HG02885 (cell line): ENCODE measurements around the gene SKI.

Experiments
- ATAC-seq: cut with Tn5 transposase; IDR thresholded peaks from one replicate; pipeline ENCODE4 v1.9.1; 2021; ENCODE audit warnings: mild to moderate bottlenecking; ENCODE audit not compliant: unreplicated experiment, poor library complexity

SKI gene

GRCh38 chr1:2206813-2207487 is 21.2 kb upstream of the SKI start:
- no peak for ATAC-seq

- ATAC-seq: no peak
Measured at GRCh38 chr1:2208309-2209239, 19.5 kb upstream of the SKI start.

GRCh38 chr1:2209400-2210083 is 18.6 kb upstream of the SKI start:
- ATAC-seq: no peak

GRCh38 chr1:2210084-2210653 is 17.9 kb upstream of the SKI start:
- ATAC-seq: no peak

GRCh38 chr1:2210786-2211185 is 17.3 kb upstream of the SKI start:
- ATAC-seq: no peak

- no peak for ATAC-seq
Measured at GRCh38 chr1:2212274-2212531, 15.9 kb upstream of the SKI start.

- no peak for ATAC-seq
Measured at GRCh38 chr1:2212532-2213491, 15.3 kb upstream of the SKI start.

- ATAC-seq: no peak
Measured at GRCh38 chr1:2213576-2214505, 14.3 kb upstream of the SKI start.

- ATAC-seq: no peak
Measured at GRCh38 chr1:2214541-2215241, 13.4 kb upstream of the SKI start.

GRCh38 chr1:2215329-2215728 is 12.8 kb upstream of the SKI start:
- ATAC-seq: no peak

- ATAC-seq: no peak
Measured at GRCh38 chr1:2215909-2216766, 12.0 kb upstream of the SKI start.

- no peak for ATAC-seq
Measured at GRCh38 chr1:2216767-2217058, 11.4 kb upstream of the SKI start.

- ATAC-seq: no peak
Measured at GRCh38 chr1:2221271-2221670, 6.8 kb upstream of the SKI start.

GRCh38 chr1:2224170-2224584 is 3.9 kb upstream of the SKI start:
- ATAC-seq: no peak

GRCh38 chr1:2224631-2225428 is 3.3 kb upstream of the SKI start:
- ATAC-seq: no peak

GRCh38 chr1:2226525-2227345 is 1.4 kb upstream of the SKI start:
- ATAC-seq: no peak
